Esophagus muscularis mucosa (tissue), 4 donors: ENCODE results near the gene PLPPR1. TPM values are rescaled to one million over a fixed set of nuclear protein-coding genes. Genes with fewer than 3 reads are reported as not detected.

Source experiments
- DNase-seq: peaks from one replicate; pipeline ENCODE4 v3.0.0-alpha.2; 2017; ENCODE audit errors: extremely low spot score
- H3K27ac ChIP-seq, 4 donors: fragments of 200-600 bp; sonication (generic); replicated peaks in 1 of 4; 1 replicate in 3 of 4; 2 replicates in 1 of 4; pipeline ENCODE4 v1.5.1; 2016 to 2019; ENCODE audit warnings: mild to moderate bottlenecking in 1 of 4
- H3K27me3 ChIP-seq, 4 donors: fragments of 200-600 bp; sonication (generic); one replicate each; pipeline versions ENCODE4 v1.5.1 to v1.6.0; 2016 to 2019
- H3K36me3 ChIP-seq, 4 donors: fragments of 200-600 bp; sonication (generic); one replicate each; pipeline ENCODE4 v1.5.1; 2016 to 2019
- H3K4me1 ChIP-seq, 4 donors: fragments of 200-600 bp; sonication (generic); one replicate each; pipeline ENCODE4 v1.5.1; 2016 to 2019
- H3K4me3 ChIP-seq, 4 donors: fragments of 200-600 bp; sonication (generic); 1 replicate in 2 of 4; 2 replicates in 2 of 4; pipeline ENCODE4 v1.5.1; 2016 to 2019; ENCODE audit warnings: mild to moderate bottlenecking in 4 of 4, moderate library complexity in 1 of 4
- H3K9me3 ChIP-seq, 4 donors: fragments of 200-600 bp; sonication (generic); 1 replicate in 3 of 4; 2 replicates in 1 of 4; pipeline ENCODE4 v1.5.1; 2016 to 2019
- EP300 ChIP-seq: sonication (generic); formaldehyde crosslinking; IDR thresholded peaks from one replicate; pipeline ENCODE4 v1.6.1; 2017; ENCODE audit warnings: antibody characterized with exemption
- POLR2A ChIP-seq: fragments of 450-650 bp; IDR thresholded peaks from one replicate; pipeline ENCODE4 v1.6.1; 2017; ENCODE audit warnings: antibody characterized with exemption, moderate library complexity, mild to moderate bottlenecking, low read depth
- POLR2AphosphoS5 ChIP-seq, 2 donors: sonication (generic); formaldehyde crosslinking; IDR thresholded peaks; one replicate each; pipeline ENCODE4 v1.6.1; 2017; ENCODE audit warnings: antibody characterized with exemption in 2 of 2
- WGBS: methylation state at CpG from one replicate; pipeline ENCODE4 v1.1.5; 2018; 5-methylcytosine and 5-hydroxymethylcytosine counted together
- intact Hi-C: fragments of 100-400 bp; cut with DNase I; formaldehyde crosslinking; loops from one replicate; pipeline ENCODE4 v1.15.1; 2023
- total RNA-seq, 4 donors: library from RNA; depleted of rRNA; stranded (reverse); fragments of >200 nt; gene quantifications; one replicate each; pipeline versions ENCODE4 v1.1.0 to v1.2.1, GENCODE V29; 2016
- TF ChIP-seq, protein P1 (sequence below), 3 experiments: fragments of 200-600 bp in 2 of 3; fragments of 450-650 bp in 1 of 3; sonication (generic) in 2 of 3; IDR thresholded peaks; one replicate each; pipeline ENCODE4 v1.5.1; 2017 to 2019; ENCODE audit warnings: antibody characterized with exemption in 3 of 3, mild to moderate bottlenecking in 2 of 3, moderate library complexity in 1 of 3

Gene PLPPR1
- total RNA-seq, 4 donors from 2014 or later: 0.19 to 0.99 (median 0.29) TPM; not detected in 1

DNA sequence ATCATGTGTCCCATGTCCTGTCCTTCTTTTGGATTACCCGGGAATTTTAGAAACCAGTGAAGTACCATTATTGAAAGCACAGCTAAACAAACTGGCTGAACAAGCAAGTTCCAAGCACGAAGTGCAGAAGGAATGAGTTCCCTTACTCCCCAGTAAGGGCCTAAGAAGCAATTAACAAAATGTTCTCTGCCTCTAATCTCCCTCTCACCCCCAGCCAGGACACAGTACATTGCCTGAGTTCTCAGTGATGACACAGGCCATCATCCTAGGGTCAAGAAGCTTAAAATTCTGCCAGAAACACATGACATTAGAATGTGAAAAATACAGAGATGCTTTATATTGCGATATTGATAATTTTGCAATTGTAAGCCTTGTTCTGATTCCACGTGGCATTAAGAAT, 118.0 kb downstream of the PLPPR1 start:
- H3K36me3 ChIP-seq: no peaks in the 10 kb centered on the region
- peaks cover 0 to 2% (median 0%) of the 10 kb centered on the region in 4 donors for H3K9me3 ChIP-seq
- no peak overlapping the region for H3K4me3 ChIP-seq
- intact Hi-C loops: no loop called here
- no peak for TF ChIP-seq POLR2A
- TF ChIP-seq, protein P1, sequence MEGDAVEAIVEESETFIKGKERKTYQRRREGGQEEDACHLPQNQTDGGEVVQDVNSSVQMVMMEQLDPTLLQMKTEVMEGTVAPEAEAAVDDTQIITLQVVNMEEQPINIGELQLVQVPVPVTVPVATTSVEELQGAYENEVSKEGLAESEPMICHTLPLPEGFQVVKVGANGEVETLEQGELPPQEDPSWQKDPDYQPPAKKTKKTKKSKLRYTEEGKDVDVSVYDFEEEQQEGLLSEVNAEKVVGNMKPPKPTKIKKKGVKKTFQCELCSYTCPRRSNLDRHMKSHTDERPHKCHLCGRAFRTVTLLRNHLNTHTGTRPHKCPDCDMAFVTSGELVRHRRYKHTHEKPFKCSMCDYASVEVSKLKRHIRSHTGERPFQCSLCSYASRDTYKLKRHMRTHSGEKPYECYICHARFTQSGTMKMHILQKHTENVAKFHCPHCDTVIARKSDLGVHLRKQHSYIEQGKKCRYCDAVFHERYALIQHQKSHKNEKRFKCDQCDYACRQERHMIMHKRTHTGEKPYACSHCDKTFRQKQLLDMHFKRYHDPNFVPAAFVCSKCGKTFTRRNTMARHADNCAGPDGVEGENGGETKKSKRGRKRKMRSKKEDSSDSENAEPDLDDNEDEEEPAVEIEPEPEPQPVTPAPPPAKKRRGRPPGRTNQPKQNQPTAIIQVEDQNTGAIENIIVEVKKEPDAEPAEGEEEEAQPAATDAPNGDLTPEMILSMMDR (IDR thresholded peaks at IDR 0.05): no peak
- no peak for TF ChIP-seq POLR2AphosphoS5 (IDR thresholded peaks at IDR 0.05)
- no peak for TF ChIP-seq EP300
- no peaks in the 10 kb centered on the region for H3K27me3 ChIP-seq
- no peaks in the 10 kb centered on the region for H3K4me1 ChIP-seq
- WGBS: 81% methylated on average over 4 of the region's 4 CpGs
- H3K27ac ChIP-seq: no peak overlapping the region
- DNase-seq: no peak

DNA sequence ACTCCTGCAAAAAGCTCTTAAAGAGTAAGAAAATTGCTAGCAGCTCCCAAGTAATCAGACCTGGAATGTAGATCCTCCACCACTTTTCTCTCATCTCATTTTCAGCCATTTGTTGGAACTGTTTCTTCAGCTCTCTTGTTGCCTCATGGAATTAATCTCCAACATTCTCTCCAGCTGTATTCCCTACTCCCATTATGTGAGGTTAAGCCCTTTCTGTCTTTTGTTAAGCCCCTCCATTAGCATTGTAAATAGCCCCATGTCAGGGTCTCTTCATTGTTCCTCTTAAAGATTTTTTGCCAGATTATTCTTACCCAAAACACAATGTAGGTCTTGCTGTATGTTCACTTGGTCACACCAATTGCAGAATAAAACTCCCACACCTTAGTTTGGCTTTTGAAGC, 119.8 kb downstream of the PLPPR1 start:
- Histone ChIP-seq H3K27ac (no peak overlapping the region), H3K4me3 (no peak overlapping the region), H3K36me3 (no peaks in the 10 kb centered on the region), H3K27me3 (no peaks in the 10 kb centered on the region), H3K9me3 (peaks cover 0 to 4% (median 0%) of the 10 kb centered on the region in 4 donors), H3K4me1 (no peaks in the 10 kb centered on the region)
- intact Hi-C loops: no loop called here
- TF ChIP-seq POLR2A (no peak), EP300 (no peak), POLR2AphosphoS5 (IDR thresholded peaks at IDR 0.05) (no peak)
- TF ChIP-seq, protein P1 (IDR thresholded peaks at IDR 0.05): no peak
- no peak for DNase-seq

DNA sequence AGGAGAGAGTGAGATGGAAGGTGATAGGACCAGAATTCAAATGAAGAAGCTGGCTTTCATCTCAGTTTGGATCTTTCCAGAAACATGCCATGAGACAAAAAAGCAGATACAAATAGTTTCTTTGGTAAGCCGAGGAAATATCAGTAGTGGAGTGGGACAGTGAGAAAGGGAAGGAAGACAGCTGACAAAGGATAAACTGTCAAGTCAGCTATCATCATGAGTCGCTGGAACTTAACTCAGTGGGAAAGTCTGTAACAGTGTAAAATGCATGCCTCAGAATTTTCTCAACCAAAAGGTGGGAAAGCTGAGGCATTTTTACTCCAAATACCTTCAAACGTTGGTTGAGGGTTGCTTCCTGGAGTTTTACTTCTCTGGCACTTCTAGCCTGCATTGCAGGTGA, 129.8 kb downstream of the PLPPR1 start:
- 52% methylated on average over 3 of the region's 3 CpGs for WGBS
- H3K27me3 ChIP-seq: no peaks in the 10 kb centered on the region
- H3K4me3 ChIP-seq: no peak overlapping the region
- DNase-seq: no peak
- H3K36me3 ChIP-seq: no peaks in the 10 kb centered on the region
- TF ChIP-seq POLR2AphosphoS5 (IDR thresholded peaks at IDR 0.05) (no peak), EP300 (no peak), POLR2A (no peak)
- TF ChIP-seq, protein P1 (IDR thresholded peaks at IDR 0.05): no peak
- H3K4me1 ChIP-seq: no peaks in the 10 kb centered on the region
- no peak overlapping the region for H3K27ac ChIP-seq
- intact Hi-C loops: no loop called here
- H3K9me3 ChIP-seq: no peaks in the 10 kb centered on the region

DNA sequence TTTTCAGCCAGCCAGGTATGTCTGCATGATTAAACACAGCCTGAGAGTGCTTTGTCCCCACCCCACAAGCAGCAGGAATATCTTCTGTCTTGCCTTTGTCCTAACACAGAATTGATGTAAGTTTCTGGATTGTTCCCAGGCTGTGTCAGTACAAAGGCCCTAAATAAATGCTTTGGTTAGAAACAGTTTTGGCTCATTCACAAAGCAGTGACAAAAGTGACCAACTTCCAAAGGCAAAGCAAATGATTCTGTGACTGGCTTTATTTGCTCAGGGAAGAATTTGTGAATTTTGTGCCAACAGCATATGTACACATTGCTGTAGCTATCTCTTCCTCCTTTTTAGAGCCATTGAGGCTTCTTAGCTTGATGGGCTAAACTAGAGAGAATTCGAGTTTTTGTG, 133.7 kb downstream of the PLPPR1 start:
- Histone ChIP-seq H3K4me3 (no peak overlapping the region), H3K9me3 (no peaks in the 10 kb centered on the region), H3K27ac (no peak overlapping the region), H3K27me3 (no peaks in the 10 kb centered on the region), H3K36me3 (no peaks in the 10 kb centered on the region), H3K4me1 (no peaks in the 10 kb centered on the region)
- 78% methylated on average over 1 of the region's 1 CpG for WGBS
- TF ChIP-seq, protein P1 (IDR thresholded peaks at IDR 0.05): no peak
- TF ChIP-seq POLR2AphosphoS5 (IDR thresholded peaks at IDR 0.05) (no peak), EP300 (no peak), POLR2A (no peak)
- DNase-seq: no peak
- intact Hi-C loops: no loop called here

DNA sequence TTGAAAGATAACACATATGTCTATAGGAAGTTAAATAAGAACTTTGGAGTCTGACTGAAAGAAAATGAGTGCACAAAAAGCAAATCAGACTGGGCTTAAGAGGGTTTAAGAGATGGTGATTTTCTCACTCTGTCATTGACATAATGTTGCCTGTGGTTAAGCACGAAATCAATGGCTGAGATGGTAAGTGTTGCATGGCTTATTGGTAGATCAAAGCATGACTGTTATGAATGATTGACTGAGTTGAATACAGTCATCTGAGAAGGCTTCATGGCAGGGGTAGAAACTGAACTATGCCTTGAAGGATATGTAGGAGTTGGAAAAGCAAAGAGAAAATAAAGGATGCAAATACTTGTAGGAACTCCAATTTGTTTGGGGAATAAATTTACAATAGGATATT, 136.6 kb downstream of the PLPPR1 start:
- TF ChIP-seq, protein P1 (IDR thresholded peaks at IDR 0.05): no peak
- TF ChIP-seq POLR2AphosphoS5 (IDR thresholded peaks at IDR 0.05) (no peak), EP300 (no peak), POLR2A (no peak)
- no peak overlapping the region for H3K27ac ChIP-seq
- intact Hi-C loops: no loop called here
- no peak overlapping the region for H3K4me3 ChIP-seq
- DNase-seq: no peak
- no peaks in the 10 kb centered on the region for H3K9me3 ChIP-seq
- no peaks in the 10 kb centered on the region for H3K36me3 ChIP-seq
- H3K4me1 ChIP-seq: no peaks in the 10 kb centered on the region
- H3K27me3 ChIP-seq: no peaks in the 10 kb centered on the region
- WGBS: 78% methylated on average over 1 of the region's 1 CpG
